BLaER1 treated with 17β-estradiol and CSF1 and Interleukin-3, amounts not matched to agents 10 nM and 100 nM (cell line): ENCODE data around the gene HEATR1.

Source experiments
- H3K27ac ChIP-seq, 11 experiments: shearing (Covaris generic); formaldehyde crosslinking; 2 replicates each; pipeline ENCODE4 v1.8.1; 2022
- H3K27me3 ChIP-seq, 11 experiments: shearing (Covaris generic); formaldehyde crosslinking; 2 replicates each; pipeline ENCODE4 v1.8.1; 2022
- H3K36me3 ChIP-seq, 11 experiments: shearing (Covaris generic); formaldehyde crosslinking; 2 replicates each; pipeline ENCODE4 v1.8.1; 2022
- H3K4me1 ChIP-seq, 10 experiments: shearing (Covaris generic); formaldehyde crosslinking; 2 replicates each; pipeline ENCODE4 v1.8.1; 2022
- H3K4me2 ChIP-seq, 11 experiments: shearing (Covaris generic); formaldehyde crosslinking; 2 replicates each; pipeline ENCODE4 v1.8.1; 2022
- H3K4me3 ChIP-seq, 10 experiments: shearing (Covaris generic); formaldehyde crosslinking; 2 replicates each; pipeline ENCODE4 v1.8.1; 2022
- H3K9ac ChIP-seq, 11 experiments: shearing (Covaris generic); formaldehyde crosslinking; 2 replicates each; pipeline ENCODE4 v1.8.1; 2022
- H3K9me3 ChIP-seq, 11 experiments: shearing (Covaris generic); formaldehyde crosslinking; replicated peaks in 1 of 11; 2 replicates each; pipeline ENCODE4 v1.8.1; 2022
- H4K20me1 ChIP-seq, 11 experiments: shearing (Covaris generic); formaldehyde crosslinking; 2 replicates each; pipeline ENCODE4 v1.8.1; 2022
- Cebpa-rat ChIP-seq, 11 experiments: shearing (Covaris generic); IDR thresholded peaks; 2 replicates each; pipeline ENCODE4 v1.8.1; 2022

Gene HEATR1

DNA sequence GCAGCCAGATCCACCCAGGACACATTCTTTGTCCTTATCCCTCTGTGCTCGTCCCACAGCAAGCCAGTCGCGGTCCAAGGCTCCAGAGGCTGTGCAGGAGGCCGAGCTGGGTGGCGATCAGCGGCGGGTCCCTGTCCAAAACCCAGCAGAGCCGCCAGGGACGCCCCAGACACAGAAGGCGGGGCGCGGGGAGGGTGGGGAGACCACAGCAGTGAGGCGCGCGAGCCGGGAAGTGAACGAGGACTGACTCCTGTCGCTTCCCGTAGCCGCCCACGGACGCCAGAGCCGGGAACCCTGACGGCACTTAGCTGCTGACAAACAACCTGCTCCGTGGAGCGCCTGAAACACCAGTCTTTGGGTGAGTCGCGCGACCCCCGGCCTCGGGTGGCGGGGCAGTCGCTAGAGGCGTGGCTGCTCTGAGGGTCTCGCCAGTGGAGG, 80.6 kb downstream of the HEATR1 start, which contains the start of gene LGALS8:
LGALS8 (plus strand) TSS at position 279 of the 438 bp plus-strand sequence. CDS start 2,089 bp downstream, outside the sequence.
- no peak for TF ChIP-seq Cebpa-rat (IDR thresholded peaks at IDR 0.05)
- H3K9me3 ChIP-seq, result no peaks in the 10 kb centered on the region
- H3K4me3 ChIP-seq, result peak within 1 kb of the TSS; percentile 79 to 100 (median 92)
- H3K27ac ChIP-seq, result peak within 1 kb of the TSS; percentile 92 to 99 (median 95)
- H4K20me1 ChIP-seq, result peaks cover 0 to 32% (median 0%) of the 10 kb centered on the region in 11 experiments; a peak in 4 of 22 replicates
- peak within 1 kb of the TSS; percentile 88 to 100 (median 93) for H3K9ac ChIP-seq
- peaks cover 24 to 45% (median 36%) of the 10 kb centered on the region in 10 experiments for H3K4me1 ChIP-seq
- H3K36me3 ChIP-seq, result peaks cover 20 to 32% (median 27%) of the 10 kb centered on the region in 11 experiments
- H3K4me2 ChIP-seq, result peak within 1 kb of the TSS; percentile 82 to 98 (median 93)
- no peaks in the 10 kb centered on the region for H3K27me3 ChIP-seq

DNA sequence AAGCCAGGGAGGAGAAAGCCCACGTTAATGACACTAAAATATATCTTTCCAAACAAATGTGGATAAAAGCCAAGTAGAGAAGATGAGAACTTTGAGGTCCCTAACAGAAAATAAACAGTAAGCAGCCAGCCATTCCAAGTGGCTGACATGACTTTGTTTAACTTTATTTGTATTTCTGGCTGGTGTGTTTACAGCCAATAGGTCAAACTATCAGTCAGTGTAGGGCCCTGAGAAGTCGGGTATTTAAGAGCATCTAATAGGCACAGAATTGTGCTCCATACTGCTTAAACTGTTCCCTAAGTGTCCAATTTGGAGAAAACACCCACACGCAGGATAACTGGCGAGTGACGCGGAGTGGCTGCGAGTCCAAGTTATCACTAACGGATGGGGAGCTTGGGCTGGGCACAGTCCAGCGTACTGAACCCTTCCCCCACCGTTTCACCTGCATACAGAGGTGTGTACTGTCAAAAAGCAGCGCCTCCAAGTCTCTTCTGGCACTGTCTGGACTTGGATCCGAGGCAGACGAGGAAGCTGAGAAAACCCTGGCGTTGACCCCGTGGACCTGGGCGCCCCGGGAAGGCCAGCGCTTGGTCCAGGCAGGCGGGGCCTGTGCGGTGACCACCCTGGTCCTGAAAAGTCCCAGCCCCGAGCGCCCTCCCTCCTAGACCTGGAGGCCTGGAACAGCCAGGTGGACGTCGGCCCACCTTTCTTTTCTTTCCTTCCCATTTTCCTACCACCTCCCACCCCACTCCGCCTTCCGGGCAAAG, 81.2 kb downstream of the HEATR1 start:
- H4K20me1 ChIP-seq, result peaks cover 0 to 29% (median 0%) of the 10 kb centered on the region in 11 experiments; a peak in 4 of 22 replicates
- peak overlapping the region; percentile 79 to 100 (median 92) for H3K4me3 ChIP-seq
- H3K36me3 ChIP-seq, result peaks cover 20 to 26% (median 23%) of the 10 kb centered on the region in 11 experiments
- TF ChIP-seq Cebpa-rat (IDR thresholded peaks at IDR 0.05), result no peak
- no peaks in the 10 kb centered on the region for H3K27me3 ChIP-seq
- peaks cover 30 to 51% (median 42%) of the 10 kb centered on the region in 10 experiments for H3K4me1 ChIP-seq
- no peaks in the 10 kb centered on the region for H3K9me3 ChIP-seq
- peak overlapping the region; percentile 82 to 98 (median 93) for H3K4me2 ChIP-seq
- H3K9ac ChIP-seq, result peak overlapping the region; percentile 88 to 100 (median 93)
- peak overlapping the region; percentile 92 to 99 (median 95); a peak in 21 of 22 replicates for H3K27ac ChIP-seq

DNA sequence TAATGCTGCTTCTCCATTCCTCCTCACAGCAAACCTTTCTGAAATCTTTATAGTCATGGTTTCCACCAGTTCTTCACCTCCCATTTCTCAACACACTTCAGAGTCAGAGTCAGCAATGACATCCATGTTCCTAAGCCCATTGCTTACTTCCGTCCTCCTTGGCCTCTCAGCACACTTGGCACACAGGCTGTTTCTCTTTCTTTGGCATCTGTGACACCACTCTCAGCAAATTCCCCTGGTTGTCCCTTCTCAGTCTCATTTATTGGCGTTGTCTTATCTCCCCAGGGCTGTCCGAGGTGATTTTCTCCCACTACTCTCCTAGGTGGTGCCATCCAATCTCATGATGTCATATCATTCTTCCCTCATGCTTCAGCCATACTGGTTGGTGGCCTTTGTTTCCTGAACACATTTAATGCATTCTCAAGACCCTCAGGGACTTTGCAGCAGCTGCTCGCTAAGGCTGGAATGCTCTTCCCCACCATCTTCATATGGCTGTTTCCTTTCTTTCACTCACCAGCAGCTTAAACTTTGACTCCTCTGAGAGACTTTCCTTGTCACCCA, 83.8 kb downstream of the HEATR1 start:
- H3K4me1 ChIP-seq, result peaks cover 24 to 58% (median 40%) of the 10 kb centered on the region in 10 experiments
- H3K36me3 ChIP-seq, result peaks cover 0 to under 1% (median 0%) of the 10 kb centered on the region in 11 experiments; a peak in 3 of 22 replicates
- no peak overlapping the region for H3K9ac ChIP-seq
- H3K4me2 ChIP-seq, result no peak overlapping the region
- H4K20me1 ChIP-seq, result peaks cover 0 to 7% (median 0%) of the 10 kb centered on the region in 11 experiments; a peak in 2 of 22 replicates
- H3K27ac ChIP-seq, result peak overlapping the region in 4 of 11 experiments; percentile 11 to 33 (median 24); a peak in 5 of 22 replicates
- H3K27me3 ChIP-seq, result no peaks in the 10 kb centered on the region
- H3K9me3 ChIP-seq, result no peaks in the 10 kb centered on the region
- no peak for TF ChIP-seq Cebpa-rat (IDR thresholded peaks at IDR 0.05)
- no peak overlapping the region for H3K4me3 ChIP-seq

DNA sequence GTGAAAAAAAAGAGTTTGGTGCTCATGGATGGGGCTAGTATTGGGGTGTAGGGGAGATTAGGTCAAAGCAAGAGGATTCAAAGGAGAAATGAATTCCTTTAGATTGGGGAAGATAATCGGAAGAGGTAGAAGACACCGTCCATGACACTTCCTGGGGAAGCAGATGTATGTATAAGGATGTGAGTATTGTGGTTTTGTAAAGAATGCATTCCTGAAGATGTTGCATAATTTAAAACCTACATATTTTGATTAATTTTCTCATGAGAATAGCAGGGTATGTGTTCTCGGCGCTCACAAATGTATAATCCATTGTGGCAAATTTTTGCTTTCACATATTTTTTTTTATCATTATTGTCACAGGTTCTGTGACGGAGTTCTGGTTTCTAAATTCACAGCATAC, 86.0 kb downstream of the HEATR1 start:
- Histone ChIP-seq H3K4me3 (peak overlapping the region in 3 of 10 experiments; percentile 11 to 35 (median 17); a peak in 4 of 20 replicates), H3K4me2 (peak overlapping the region; percentile 40 to 93 (median 68); a peak in 21 of 22 replicates), H3K27me3 (no peaks in the 10 kb centered on the region), H3K4me1 (peaks cover 15 to 48% (median 30%) of the 10 kb centered on the region in 10 experiments), H3K27ac (peak overlapping the region in 10 of 11 experiments; percentile 7 to 87 (median 76); a peak in 18 of 22 replicates), H4K20me1 (no peaks in the 10 kb centered on the region), H3K9ac (peak overlapping the region in 8 of 11 experiments; percentile 24 to 65 (median 48); a peak in 12 of 22 replicates), H3K9me3 (no peaks in the 10 kb centered on the region), H3K36me3 (no peaks in the 10 kb centered on the region)
- peak in 2 of 11 experiments; percentile 66 to 69; a peak in 4 of 22 replicates for TF ChIP-seq Cebpa-rat (IDR thresholded peaks at IDR 0.05)

DNA sequence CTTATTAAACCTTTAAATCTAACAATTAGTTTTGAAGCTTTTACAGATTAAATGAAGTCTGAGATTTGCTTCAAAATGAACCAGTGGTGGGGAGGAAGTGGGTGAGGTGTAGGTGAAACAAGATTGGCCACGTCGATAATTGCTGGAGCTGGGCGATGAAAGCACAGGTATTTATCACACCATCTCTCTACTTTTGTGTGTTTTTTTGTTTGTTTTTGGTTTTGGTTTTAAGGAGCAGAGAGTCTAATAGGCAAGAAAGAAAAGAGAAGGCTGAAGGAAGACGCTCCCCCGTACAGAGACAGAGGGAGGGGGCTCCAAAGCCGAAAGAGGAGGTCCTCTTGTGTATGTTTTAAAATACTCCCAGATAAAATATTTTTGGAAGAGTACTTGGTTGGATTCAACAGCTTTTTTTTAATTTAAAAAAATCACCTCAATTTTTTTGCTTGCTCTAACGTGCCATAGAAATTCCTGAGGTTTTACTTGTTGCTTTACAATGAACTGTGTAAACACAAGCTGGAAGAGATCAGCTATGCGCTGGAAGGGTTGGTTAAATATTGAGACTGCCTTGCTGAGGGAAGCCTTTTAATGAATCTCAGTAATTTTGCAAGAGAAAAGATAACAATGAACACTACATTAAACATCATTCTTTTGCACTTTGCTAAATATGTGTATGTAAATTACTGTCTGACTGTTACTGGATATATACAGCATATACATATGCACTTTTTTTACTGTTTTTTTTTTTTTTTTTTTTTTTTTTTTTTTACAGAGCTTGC, 87.2 kb downstream of the HEATR1 start:
- H3K36me3 ChIP-seq, result no peaks in the 10 kb centered on the region
- no peaks in the 10 kb centered on the region for H3K9me3 ChIP-seq
- H4K20me1 ChIP-seq, result no peaks in the 10 kb centered on the region
- peak overlapping the region in 8 of 11 experiments; percentile 72 to 87 (median 78); a peak in 14 of 22 replicates for H3K27ac ChIP-seq
- no peaks in the 10 kb centered on the region for H3K27me3 ChIP-seq
- no peak overlapping the region for H3K4me3 ChIP-seq
- no peak for TF ChIP-seq Cebpa-rat (IDR thresholded peaks at IDR 0.05)
- peak overlapping the region in 7 of 11 experiments; percentile 62 to 93 (median 77); a peak in 10 of 22 replicates for H3K4me2 ChIP-seq
- H3K4me1 ChIP-seq, result peaks cover 12 to 44% (median 26%) of the 10 kb centered on the region in 10 experiments
- H3K9ac ChIP-seq, result peak overlapping the region in 1 of 11 experiments; percentile 45; a peak in 1 of 22 replicates

DNA sequence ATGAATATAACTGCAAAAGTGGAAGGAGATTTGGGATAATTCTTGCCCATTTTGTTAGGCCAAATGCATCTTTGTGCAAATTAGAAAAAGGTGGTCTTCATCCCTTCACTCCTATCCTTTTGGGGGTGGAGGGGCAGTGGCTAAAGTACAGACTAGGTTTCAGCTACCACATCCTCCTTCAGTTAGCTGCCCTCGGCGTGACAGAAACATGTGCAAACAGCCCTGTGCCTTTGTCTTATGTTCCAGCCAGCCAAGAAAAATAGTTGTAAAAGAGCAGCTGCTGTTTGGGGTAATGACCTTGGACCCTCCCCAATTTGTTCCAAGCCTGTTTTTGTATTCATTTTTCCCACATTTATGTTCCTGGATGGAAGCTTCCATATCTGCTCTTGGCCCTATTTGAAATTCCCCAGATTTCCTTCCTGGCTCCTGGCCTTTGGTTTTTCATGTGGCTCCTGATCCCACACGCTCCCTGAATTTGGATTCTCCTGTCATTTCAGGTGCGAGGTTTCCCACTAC, 88.8 kb downstream of the HEATR1 start:
- Histone ChIP-seq H3K4me1 (peaks cover 12 to 44% (median 26%) of the 10 kb centered on the region in 10 experiments), H3K27me3 (no peaks in the 10 kb centered on the region), H3K27ac (peak overlapping the region in 4 of 11 experiments; percentile 4 to 31 (median 16); a peak in 3 of 22 replicates), H4K20me1 (no peaks in the 10 kb centered on the region), H3K9me3 (no peaks in the 10 kb centered on the region), H3K9ac (no peak overlapping the region), H3K36me3 (no peaks in the 10 kb centered on the region), H3K4me3 (no peak overlapping the region), H3K4me2 (no peak overlapping the region)
- no peak for TF ChIP-seq Cebpa-rat (IDR thresholded peaks at IDR 0.05)

GRCh38 chr1:236514703-236515442, 89.4 kb downstream of the HEATR1 start:
- Histone ChIP-seq H3K36me3 (no peaks in the 10 kb centered on the region), H3K4me2 (no peak overlapping the region), H3K4me3 (no peak overlapping the region), H3K27ac (no peak overlapping the region), H3K27me3 (no peaks in the 10 kb centered on the region), H3K4me1 (peaks cover 12 to 43% (median 26%) of the 10 kb centered on the region in 10 experiments), H3K9ac (no peak overlapping the region), H4K20me1 (no peaks in the 10 kb centered on the region), H3K9me3 (no peaks in the 10 kb centered on the region)
- no peak for TF ChIP-seq Cebpa-rat (IDR thresholded peaks at IDR 0.05)
